Testis (tissue), 2 donors: ENCODE data around the gene CENPQ.

Source experiments
- POLR2A ChIP-seq: fragments of 450-650 bp; IDR thresholded peaks from one replicate; pipeline ENCODE4 v1.6.1; 2017; ENCODE audit warnings: antibody characterized with exemption, mild to moderate bottlenecking, moderate library complexity
- TF ChIP-seq, protein P1 (sequence below), 3 experiments: fragments of 450-650 bp in 2 of 3; fragments of 200-600 bp in 1 of 3; sonication (generic) in 1 of 3; IDR thresholded peaks; one replicate each; pipeline ENCODE4 v1.5.1; 2016 to 2019; ENCODE audit warnings: antibody characterized with exemption in 3 of 3, mild to moderate bottlenecking in 2 of 3, moderate library complexity in 1 of 3

DNA sequence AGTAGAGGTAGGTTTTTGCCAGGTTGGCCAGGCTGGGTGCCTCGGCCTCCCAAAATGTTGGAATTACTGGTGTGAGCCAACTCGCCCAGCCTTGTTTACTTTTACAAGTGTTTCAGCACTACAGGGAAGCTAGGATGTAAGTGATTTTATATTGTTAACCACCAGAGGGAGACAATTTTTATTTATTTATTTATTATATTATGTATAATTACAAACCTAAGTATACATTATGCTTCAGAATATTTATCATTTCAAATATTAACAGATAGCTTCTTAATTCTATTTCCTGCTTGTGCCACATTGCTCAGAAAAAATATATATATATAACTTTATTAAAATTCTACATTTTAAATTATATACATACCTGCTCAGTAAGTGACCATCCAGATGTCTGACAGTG lies 9.9 kb upstream of the CENPQ start:
- TF ChIP-seq, protein P1, sequence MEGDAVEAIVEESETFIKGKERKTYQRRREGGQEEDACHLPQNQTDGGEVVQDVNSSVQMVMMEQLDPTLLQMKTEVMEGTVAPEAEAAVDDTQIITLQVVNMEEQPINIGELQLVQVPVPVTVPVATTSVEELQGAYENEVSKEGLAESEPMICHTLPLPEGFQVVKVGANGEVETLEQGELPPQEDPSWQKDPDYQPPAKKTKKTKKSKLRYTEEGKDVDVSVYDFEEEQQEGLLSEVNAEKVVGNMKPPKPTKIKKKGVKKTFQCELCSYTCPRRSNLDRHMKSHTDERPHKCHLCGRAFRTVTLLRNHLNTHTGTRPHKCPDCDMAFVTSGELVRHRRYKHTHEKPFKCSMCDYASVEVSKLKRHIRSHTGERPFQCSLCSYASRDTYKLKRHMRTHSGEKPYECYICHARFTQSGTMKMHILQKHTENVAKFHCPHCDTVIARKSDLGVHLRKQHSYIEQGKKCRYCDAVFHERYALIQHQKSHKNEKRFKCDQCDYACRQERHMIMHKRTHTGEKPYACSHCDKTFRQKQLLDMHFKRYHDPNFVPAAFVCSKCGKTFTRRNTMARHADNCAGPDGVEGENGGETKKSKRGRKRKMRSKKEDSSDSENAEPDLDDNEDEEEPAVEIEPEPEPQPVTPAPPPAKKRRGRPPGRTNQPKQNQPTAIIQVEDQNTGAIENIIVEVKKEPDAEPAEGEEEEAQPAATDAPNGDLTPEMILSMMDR (IDR thresholded peaks at IDR 0.05) = peak in 1 of 3 experiments; percentile 39
- TF ChIP-seq POLR2A = no peak
